Measurements from ENCODE around the gene INAFM2.
A peak's percentile ranks its signal among the peaks of the same experiment; 100 is the strongest.

Gene INAFM2

DNA sequence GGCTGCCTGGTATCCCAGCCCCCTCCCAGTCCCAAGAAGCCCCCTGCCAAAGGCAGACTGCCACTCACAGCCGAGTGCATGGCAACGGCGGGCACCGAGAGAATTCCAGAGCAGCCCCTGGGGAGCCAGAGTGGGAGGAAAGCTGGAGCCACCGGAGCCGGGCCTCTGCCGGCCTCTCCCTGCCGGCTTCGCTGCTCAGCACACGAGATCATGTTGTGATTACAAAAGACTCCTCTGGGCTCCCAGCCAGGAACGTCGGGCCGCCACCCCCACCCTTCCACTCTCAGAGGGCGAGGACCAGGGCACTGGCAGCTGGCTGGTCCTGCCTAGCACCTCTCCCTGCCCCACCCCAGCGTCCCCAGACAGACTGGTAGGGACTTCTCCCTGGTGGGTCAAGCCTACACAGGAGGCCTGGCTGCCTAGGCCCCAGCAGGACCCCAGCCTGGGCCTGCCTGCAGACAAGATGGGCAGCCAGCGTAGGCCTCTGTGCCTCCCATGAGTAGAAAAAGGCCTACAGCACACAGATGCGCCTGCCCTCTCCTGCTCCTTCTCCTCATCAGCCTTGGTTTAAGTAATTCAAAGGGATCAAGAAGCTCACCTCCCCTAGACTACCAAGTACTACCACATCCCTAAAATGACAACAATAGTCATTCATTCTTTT, 17.4 kb downstream of the INAFM2 start, which contains the start of gene CCDC9B:
Gene CCDC9B, minus strand, starts transcription at position 200 of the 661 bp plus-strand sequence. Its CDS starts 120 bp downstream, at position 80.
- POLR2A ChIA-PET, result interaction anchor here (0.9 to 1.5 kb wide), 3 partner anchors 9 to 26 kb away, joined by 3 to 5 read pairs (median 3); no protein-coding TSS in a partner anchor
- H3K4me3 ChIP-seq (ENCODE audit: low read depth, low read length), result peak within 1 kb of the TSS; percentile 15
- no peaks in the 10 kb centered on the region for H3K36me3 ChIP-seq (ENCODE audit: control insufficient read depth in 2 of 2, insufficient read depth in 1 of 2, low read length in 2 of 2)
- CTCF ChIA-PET, result interaction anchor here (0.6 to 7.1 kb wide), 11 partner anchors 11 to 1650 kb away, joined by 3 to 82 read pairs (median 8); partner anchors contain the start of gene INAFM2
- H3K27ac ChIP-seq (ENCODE audit: extremely low read depth, low read depth, low read length), result peak within 1 kb of the TSS; percentile 84
- H3K4me1 ChIP-seq (ENCODE audit: control insufficient read depth, insufficient read depth, low read length), result peaks cover 10% of the 10 kb centered on the region
- H3K9me3 ChIP-seq (ENCODE audit: control insufficient read depth, insufficient read depth, low read depth, low read length), result no peaks in the 10 kb centered on the region
- no peak for TF ChIP-seq HOXC10 (CRISPR knock-in tag; IDR thresholded peaks at IDR 0.05)
- TF ChIP-seq, protein P1, sequence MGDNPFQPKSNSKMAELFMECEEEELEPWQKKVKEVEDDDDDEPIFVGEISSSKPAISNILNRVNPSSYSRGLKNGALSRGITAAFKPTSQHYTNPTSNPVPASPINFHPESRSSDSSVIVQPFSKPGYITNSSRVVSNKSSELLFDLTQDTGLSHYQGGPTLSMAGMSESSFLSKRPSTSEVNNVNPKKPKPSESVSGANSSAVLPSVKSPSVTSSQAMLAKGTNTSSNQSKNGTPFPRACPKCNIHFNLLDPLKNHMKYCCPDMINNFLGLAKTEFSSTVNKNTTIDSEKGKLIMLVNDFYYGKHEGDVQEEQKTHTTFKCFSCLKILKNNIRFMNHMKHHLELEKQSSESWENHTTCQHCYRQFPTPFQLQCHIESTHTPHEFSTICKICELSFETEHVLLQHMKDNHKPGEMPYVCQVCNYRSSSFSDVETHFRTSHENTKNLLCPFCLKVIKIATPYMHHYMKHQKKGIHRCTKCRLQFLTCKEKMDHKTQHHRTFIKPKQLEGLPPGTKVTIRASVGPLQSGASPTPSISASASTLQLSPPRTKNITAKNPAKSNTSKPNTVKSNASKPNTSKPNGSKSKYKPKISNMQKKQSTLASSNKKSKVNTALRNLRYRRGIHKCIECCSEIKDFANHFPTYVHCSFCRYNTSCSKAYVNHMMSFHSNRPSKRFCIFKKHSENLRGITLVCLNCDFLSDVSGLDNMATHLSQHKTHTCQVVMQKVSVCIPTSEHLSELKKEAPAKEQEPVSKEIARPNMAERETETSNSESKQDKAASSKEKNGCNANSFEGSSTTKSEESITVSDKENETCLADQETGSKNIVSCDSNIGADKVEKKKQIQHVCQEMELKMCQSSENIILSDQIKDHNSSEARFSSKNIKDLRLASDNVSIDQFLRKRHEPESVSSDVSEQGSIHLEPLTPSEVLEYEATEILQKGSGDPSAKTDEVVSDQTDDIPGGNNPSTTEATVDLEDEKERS (tag by site-specific recombination; IDR thresholded peaks at IDR 0.05), result no peak
- TF ChIP-seq KLF10 (tag by site-specific recombination; IDR thresholded peaks at IDR 0.05), result 0 out of 2 replicates have a peak, but pooled peaks have one; percentile 34
- TF ChIP-seq WT1 (tag by site-specific recombination; IDR thresholded peaks at IDR 0.05), result peak; percentile 20; the same call in 1 of the 2 replicates
- 0 out of 2 replicates have a peak, but pooled peaks have one; percentile 19 for TF ChIP-seq KLF8 (tag by site-specific recombination; IDR thresholded peaks at IDR 0.05)
- no peak for TF ChIP-seq ZNF521 (tag by site-specific recombination; IDR thresholded peaks at IDR 0.05)
- 0 out of 2 replicates have a peak, but pooled peaks have one; percentile 33 for TF ChIP-seq ZSCAN30 (tag by site-specific recombination; IDR thresholded peaks at IDR 0.05)
- TF ChIP-seq ZNF18 (tag by site-specific recombination; IDR thresholded peaks at IDR 0.05), result no peak
- TF ChIP-seq ZNF548 (tag by site-specific recombination; IDR thresholded peaks at IDR 0.05), result no peak
- TF ChIP-seq PBX3 (CRISPR knock-in tag; IDR thresholded peaks at IDR 0.05), result no peak
- no peak for TF ChIP-seq REST (tag by site-specific recombination; IDR thresholded peaks at IDR 0.05)
- no peak for TF ChIP-seq ZNF311 (tag by site-specific recombination; IDR thresholded peaks at IDR 0.05; ENCODE audit: borderline replicate concordance)
- TF ChIP-seq ZNF530 (tag by site-specific recombination; IDR thresholded peaks at IDR 0.05; ENCODE audit: low read depth), result no peak
- TF ChIP-seq ZNF791 (tag by site-specific recombination; IDR thresholded peaks at IDR 0.05), result no peak
- no peak for TF ChIP-seq ZNF707 (tag by site-specific recombination; IDR thresholded peaks at IDR 0.05)
- TF ChIP-seq GLIS1 (tag by site-specific recombination; IDR thresholded peaks at IDR 0.05), result peak; percentile 84
- TF ChIP-seq ZEB2 (tag by site-specific recombination; IDR thresholded peaks at IDR 0.05), result 0 out of 2 replicates have a peak, but pooled peaks have one; percentile 14
- TF ChIP-seq ZBTB11 (tag by site-specific recombination; conservative IDR thresholded peaks at IDR 0.05; ENCODE audit: low read depth), result no peak
- TF ChIP-seq ZNF335 (tag by site-specific recombination; conservative IDR thresholded peaks at IDR 0.05), result peak; percentile 83
- TF ChIP-seq, protein P2, sequence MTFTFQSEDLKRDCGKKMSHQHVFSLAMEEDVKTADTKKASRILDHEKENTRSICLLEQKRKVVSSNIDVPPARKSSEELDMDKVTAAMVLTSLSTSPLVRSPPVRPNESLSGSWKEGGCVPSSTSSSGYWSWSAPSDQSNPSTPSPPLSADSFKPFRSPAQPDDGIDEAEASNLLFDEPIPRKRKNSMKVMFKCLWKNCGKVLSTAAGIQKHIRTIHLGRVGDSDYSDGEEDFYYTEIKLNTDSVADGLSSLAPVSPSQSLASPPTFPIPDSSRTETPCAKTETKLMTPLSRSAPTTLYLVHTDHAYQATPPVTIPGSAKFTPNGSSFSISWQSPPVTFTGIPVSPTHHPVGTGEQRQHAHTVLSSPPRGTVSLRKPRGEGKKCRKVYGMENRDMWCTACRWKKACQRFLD (tag by site-specific recombination; IDR thresholded peaks at IDR 0.05), result no peak
- TF ChIP-seq, protein P3, sequence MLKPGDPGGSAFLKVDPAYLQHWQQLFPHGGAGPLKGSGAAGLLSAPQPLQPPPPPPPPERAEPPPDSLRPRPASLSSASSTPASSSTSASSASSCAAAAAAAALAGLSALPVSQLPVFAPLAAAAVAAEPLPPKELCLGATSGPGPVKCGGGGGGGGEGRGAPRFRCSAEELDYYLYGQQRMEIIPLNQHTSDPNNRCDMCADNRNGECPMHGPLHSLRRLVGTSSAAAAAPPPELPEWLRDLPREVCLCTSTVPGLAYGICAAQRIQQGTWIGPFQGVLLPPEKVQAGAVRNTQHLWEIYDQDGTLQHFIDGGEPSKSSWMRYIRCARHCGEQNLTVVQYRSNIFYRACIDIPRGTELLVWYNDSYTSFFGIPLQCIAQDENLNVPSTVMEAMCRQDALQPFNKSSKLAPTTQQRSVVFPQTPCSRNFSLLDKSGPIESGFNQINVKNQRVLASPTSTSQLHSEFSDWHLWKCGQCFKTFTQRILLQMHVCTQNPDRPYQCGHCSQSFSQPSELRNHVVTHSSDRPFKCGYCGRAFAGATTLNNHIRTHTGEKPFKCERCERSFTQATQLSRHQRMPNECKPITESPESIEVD (tag by site-specific recombination; IDR thresholded peaks at IDR 0.05), result no peak
